ENCODE results near the gene HSBP1L1. TPM values are rescaled to one million over a fixed set of nuclear protein-coding genes. Genes with fewer than 3 reads are reported as not detected.

Gene HSBP1L1
- total and polyA plus RNA-seq, 4 experiments from 2014 or later, result 12.7 to 34.8 (median 24.5) TPM

DNA sequence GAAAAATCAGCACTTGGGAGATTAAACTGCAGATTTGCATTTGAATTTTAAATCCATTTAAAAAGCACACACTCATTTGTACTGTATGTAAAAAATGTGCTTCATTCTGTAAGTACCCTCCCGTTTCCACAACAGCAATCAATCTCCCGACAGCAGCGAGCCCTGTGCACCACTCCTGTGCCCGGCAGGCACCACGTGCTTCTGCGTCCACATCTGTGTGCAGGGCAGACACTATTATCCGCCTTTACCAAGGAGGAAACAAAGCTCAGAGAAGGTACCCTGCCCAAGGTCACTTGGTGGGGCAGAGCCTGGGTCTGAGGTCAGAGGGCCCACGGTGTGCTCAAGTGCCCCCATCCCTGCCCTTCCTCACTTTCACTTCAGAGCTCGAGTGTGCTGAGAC, 7.5 kb downstream of the HSBP1L1 start:
- H3K4me1 Mint-ChIP-seq, result peaks cover 2 to 24% (median 8%) of the 10 kb centered on the region in 4 donors
- peaks cover 0 to 1% (median 0%) of the 10 kb centered on the region in 8 donors for H3K9me3 Mint-ChIP-seq
- no peaks in the 10 kb centered on the region for H3K27me3 Mint-ChIP-seq
- ChIA-PET POLR2A (ENCODE audit: partially characterized antibody) (no interaction called here), CTCF (ENCODE audit: partially characterized antibody) (no interaction called here)
- no peak overlapping the region for H3K27ac ChIP-seq (ENCODE audit: low read depth, low read length)
- H3K4me1 ChIP-seq (ENCODE audit: insufficient read depth, low read length), result no peaks in the 10 kb centered on the region
- H3K4me3 Mint-ChIP-seq, result no peak overlapping the region
- H3K36me3 ChIP-seq (ENCODE audit: insufficient read depth, low read length), result peaks cover 53% of the 10 kb centered on the region
- H3K27ac Mint-ChIP-seq, result peak overlapping the region in 1 of 7 donors; percentile 11
- no peak overlapping the region for H3K4me3 ChIP-seq (ENCODE audit: low read length in 2 of 2)
- peaks cover 42 to 66% of the 10 kb centered on the region in 2 donors for H3K36me3 Mint-ChIP-seq
- H3K27me3 ChIP-seq (ENCODE audit: insufficient read depth, low read length), result no peaks in the 10 kb centered on the region
- no peak for DNase-seq
- no peaks in the 10 kb centered on the region for H3K9me3 ChIP-seq (ENCODE audit: control insufficient read depth in 1 of 2, low read length in 2 of 2)
- intact Hi-C loops (cut with micrococcal nuclease), result no loop called here

- Histone ChIP-seq H3K27me3 (ENCODE audit: insufficient read depth, low read length) (no peaks in the 10 kb centered on the region), H3K4me3 (ENCODE audit: low read length in 2 of 2) (no peak overlapping the region), H3K4me1 (ENCODE audit: insufficient read depth, low read length) (no peaks in the 10 kb centered on the region), H3K27ac (ENCODE audit: low read depth, low read length) (no peak overlapping the region), H3K9me3 (ENCODE audit: control insufficient read depth in 1 of 2, low read length in 2 of 2) (no peaks in the 10 kb centered on the region), H3K36me3 (ENCODE audit: insufficient read depth, low read length) (peaks cover 53% of the 10 kb centered on the region)
- intact Hi-C loops (cut with micrococcal nuclease), result no loop called here
- CTCF ChIA-PET (ENCODE audit: partially characterized antibody), result no interaction called here
- Mint-ChIP-seq H3K36me3 (peaks cover 44 to 73% of the 10 kb centered on the region in 2 donors), H3K9me3 (peaks cover 0 to 1% (median 0%) of the 10 kb centered on the region in 8 donors), H3K4me3 (no peak overlapping the region), H3K27me3 (no peaks in the 10 kb centered on the region), H3K27ac (no peak overlapping the region), H3K4me1 (peaks cover under 1 to 17% (median 9%) of the 10 kb centered on the region in 4 donors)
- POLR2A ChIA-PET (ENCODE audit: partially characterized antibody), result no interaction called here
- no peak for DNase-seq
Observed at GRCh38 chr18:79972720-79973119, 8.3 kb downstream of the HSBP1L1 start.

GRCh38 chr18:79973517-79973916, 9.1 kb downstream of the HSBP1L1 start:
- H3K9me3 ChIP-seq (ENCODE audit: control insufficient read depth in 1 of 2, low read length in 2 of 2), result no peaks in the 10 kb centered on the region
- H3K9me3 Mint-ChIP-seq, result peaks cover 0 to 1% (median 0%) of the 10 kb centered on the region in 8 donors
- intact Hi-C loops (cut with micrococcal nuclease), result no loop called here
- H3K4me3 Mint-ChIP-seq, result no peak overlapping the region
- POLR2A ChIA-PET (ENCODE audit: partially characterized antibody), result interaction anchor here (0.6 kb wide), 2 partner anchors 10 to 101 kb away, joined by 3 read pairs; no protein-coding TSS in a partner anchor
- no peak overlapping the region for H3K27ac ChIP-seq (ENCODE audit: low read depth, low read length)
- DNase-seq, result no peak
- CTCF ChIA-PET (ENCODE audit: partially characterized antibody), result no interaction called here
- peaks cover 5 to 20% (median 14%) of the 10 kb centered on the region in 4 donors for H3K4me1 Mint-ChIP-seq
- peaks cover 49 to 78% of the 10 kb centered on the region in 2 donors for H3K36me3 Mint-ChIP-seq
- no peak overlapping the region for H3K27ac Mint-ChIP-seq
- no peaks in the 10 kb centered on the region for H3K27me3 ChIP-seq (ENCODE audit: insufficient read depth, low read length)
- no peak overlapping the region for H3K4me3 ChIP-seq (ENCODE audit: low read length in 2 of 2)
- H3K27me3 Mint-ChIP-seq, result no peaks in the 10 kb centered on the region
- H3K36me3 ChIP-seq (ENCODE audit: insufficient read depth, low read length), result peaks cover 53% of the 10 kb centered on the region
- no peaks in the 10 kb centered on the region for H3K4me1 ChIP-seq (ENCODE audit: insufficient read depth, low read length)

DNA sequence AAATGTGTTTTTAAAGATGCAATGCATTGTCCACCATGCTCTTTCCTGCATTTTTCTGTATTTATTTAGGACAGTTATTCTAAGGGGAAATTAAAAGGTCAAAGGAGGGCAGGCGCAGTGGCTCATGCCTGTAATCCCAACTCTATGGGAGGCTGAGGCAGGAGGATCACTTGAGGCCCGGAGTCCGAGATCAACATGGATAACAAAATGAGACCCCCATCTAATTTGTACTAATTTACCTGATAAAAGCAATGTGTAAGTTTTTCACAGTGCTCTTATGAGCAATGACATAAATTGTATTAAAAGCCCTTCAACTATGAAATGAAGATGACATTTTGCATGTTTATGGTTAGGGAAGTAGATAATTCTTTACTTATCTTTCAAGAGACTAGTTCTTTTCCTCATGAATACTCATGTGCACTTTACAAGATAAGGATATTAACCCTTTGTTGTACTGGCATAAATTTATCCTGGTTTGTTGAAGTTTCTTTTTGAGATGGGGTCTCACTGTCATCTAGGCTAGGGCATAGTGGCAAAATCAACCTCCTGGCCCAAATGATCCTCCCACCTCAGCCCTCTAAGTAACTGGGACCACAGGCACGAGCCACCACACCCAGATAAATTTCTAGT, 9.7 kb downstream of the HSBP1L1 start:
- Histone ChIP-seq H3K36me3 (ENCODE audit: insufficient read depth, low read length) (peaks cover 53% of the 10 kb centered on the region), H3K4me1 (ENCODE audit: insufficient read depth, low read length) (no peaks in the 10 kb centered on the region), H3K4me3 (ENCODE audit: low read length in 2 of 2) (no peak overlapping the region), H3K27ac (ENCODE audit: low read depth, low read length) (no peak overlapping the region), H3K9me3 (ENCODE audit: control insufficient read depth in 1 of 2, low read length in 2 of 2) (no peaks in the 10 kb centered on the region), H3K27me3 (ENCODE audit: insufficient read depth, low read length) (no peaks in the 10 kb centered on the region)
- POLR2A ChIA-PET (ENCODE audit: partially characterized antibody), result interaction anchor here (0.6 kb wide), 2 partner anchors 11 to 102 kb away, joined by 3 read pairs; no protein-coding TSS in a partner anchor
- CTCF ChIA-PET (ENCODE audit: partially characterized antibody), result no interaction called here
- peaks cover 0 to 1% (median 0%) of the 10 kb centered on the region in 8 donors for H3K9me3 Mint-ChIP-seq
- peak overlapping the region in 1 of 7 donors; percentile 47 for H3K27ac Mint-ChIP-seq
- DNase-seq, result no peak
- intact Hi-C loops (cut with micrococcal nuclease), result no loop called here
- peaks cover 50 to 78% of the 10 kb centered on the region in 2 donors for H3K36me3 Mint-ChIP-seq
- H3K4me1 Mint-ChIP-seq, result peaks cover 6 to 21% (median 15%) of the 10 kb centered on the region in 4 donors
- H3K4me3 Mint-ChIP-seq, result no peak overlapping the region
- H3K27me3 Mint-ChIP-seq, result no peaks in the 10 kb centered on the region

- H3K4me1 Mint-ChIP-seq, result peaks cover 13 to 27% (median 20%) of the 10 kb centered on the region in 4 donors
- H3K4me1 ChIP-seq (ENCODE audit: insufficient read depth, low read length), result peaks cover 4% of the 10 kb centered on the region
- CTCF ChIA-PET (ENCODE audit: partially characterized antibody), result no interaction called here
- no peaks in the 10 kb centered on the region for H3K27me3 Mint-ChIP-seq
- H3K4me3 Mint-ChIP-seq, result no peak overlapping the region
- no peaks in the 10 kb centered on the region for H3K9me3 ChIP-seq (ENCODE audit: control insufficient read depth in 1 of 2, low read length in 2 of 2)
- H3K27ac ChIP-seq (ENCODE audit: low read depth, low read length), result no peak overlapping the region
- peaks cover 56 to 77% of the 10 kb centered on the region in 2 donors for H3K36me3 Mint-ChIP-seq
- POLR2A ChIA-PET (ENCODE audit: partially characterized antibody), result no interaction called here
- peaks cover 0 to 1% (median 0%) of the 10 kb centered on the region in 8 donors for H3K9me3 Mint-ChIP-seq
- peaks cover 53% of the 10 kb centered on the region for H3K36me3 ChIP-seq (ENCODE audit: insufficient read depth, low read length)
- no peak overlapping the region for H3K4me3 ChIP-seq (ENCODE audit: low read length in 2 of 2)
- peak overlapping the region in 2 of 7 donors; percentile 56 to 79 for H3K27ac Mint-ChIP-seq
- intact Hi-C loops (cut with micrococcal nuclease), result no loop called here
- no peak for DNase-seq
- H3K27me3 ChIP-seq (ENCODE audit: insufficient read depth, low read length), result no peaks in the 10 kb centered on the region
Observed at GRCh38 chr18:79975043-79975442, 10.6 kb downstream of the HSBP1L1 start.

- POLR2A ChIA-PET (ENCODE audit: partially characterized antibody), result interaction anchor here (1.1 kb wide), 1 partner anchor 11 kb away, joined by 4 read pairs; no protein-coding TSS in a partner anchor
- Mint-ChIP-seq H3K4me1 (peaks cover 18 to 37% (median 24%) of the 10 kb centered on the region in 4 donors), H3K36me3 (peaks cover 52 to 68% of the 10 kb centered on the region in 2 donors), H3K27ac (peak overlapping the region in 4 of 7 donors; percentile 40 to 79 (median 56)), H3K4me3 (no peak overlapping the region), H3K27me3 (no peaks in the 10 kb centered on the region), H3K9me3 (peaks cover 0 to 1% (median 0%) of the 10 kb centered on the region in 8 donors)
- Histone ChIP-seq H3K9me3 (ENCODE audit: control insufficient read depth in 1 of 2, low read length in 2 of 2) (no peaks in the 10 kb centered on the region), H3K4me3 (ENCODE audit: low read length in 2 of 2) (no peak overlapping the region), H3K36me3 (ENCODE audit: insufficient read depth, low read length) (peaks cover 43% of the 10 kb centered on the region), H3K4me1 (ENCODE audit: insufficient read depth, low read length) (peaks cover 13% of the 10 kb centered on the region), H3K27ac (ENCODE audit: low read depth, low read length) (no peak overlapping the region), H3K27me3 (ENCODE audit: insufficient read depth, low read length) (no peaks in the 10 kb centered on the region)
- CTCF ChIA-PET (ENCODE audit: partially characterized antibody), result interaction anchor here (1.0 kb wide), 1 partner anchor 8 kb away, joined by 3 read pairs; no protein-coding TSS in a partner anchor
- no peak for DNase-seq
- intact Hi-C loops (cut with micrococcal nuclease), result no loop called here
Observed at GRCh38 chr18:79975985-79976680, 11.7 kb downstream of the HSBP1L1 start.

DNA sequence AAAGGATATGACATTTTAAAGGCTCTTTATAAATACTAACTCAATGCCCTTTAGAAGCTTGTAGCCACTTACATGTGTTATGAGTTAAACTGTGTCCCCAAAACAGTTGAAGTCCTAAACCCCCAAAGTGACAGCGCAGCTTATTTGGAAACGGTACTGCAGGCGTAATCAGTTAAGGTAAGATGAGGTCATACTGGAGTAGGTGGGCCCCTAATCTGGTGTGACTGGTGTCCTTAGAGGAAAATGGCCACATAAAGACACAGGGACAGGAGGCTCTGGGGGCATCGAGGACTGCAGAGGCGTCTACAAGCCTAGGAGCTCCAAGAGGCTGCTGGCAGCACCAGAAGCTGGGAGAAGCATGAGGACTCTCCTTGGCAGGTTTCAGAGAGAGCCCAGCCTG, 15.4 kb downstream of the HSBP1L1 start:
- H3K4me3 ChIP-seq (ENCODE audit: low read length in 2 of 2), result no peak overlapping the region
- H3K27me3 ChIP-seq (ENCODE audit: insufficient read depth, low read length), result no peaks in the 10 kb centered on the region
- H3K9me3 Mint-ChIP-seq, result peaks cover 0 to under 1% (median 0%) of the 10 kb centered on the region in 8 donors
- H3K4me1 ChIP-seq (ENCODE audit: insufficient read depth, low read length), result peaks cover 41% of the 10 kb centered on the region
- H3K9me3 ChIP-seq (ENCODE audit: control insufficient read depth in 1 of 2, low read length in 2 of 2), result no peaks in the 10 kb centered on the region
- no peak overlapping the region for H3K27ac ChIP-seq (ENCODE audit: low read depth, low read length)
- H3K27ac Mint-ChIP-seq, result peak overlapping the region in 2 of 7 donors; percentile 18 to 66
- CTCF ChIA-PET (ENCODE audit: partially characterized antibody), result no interaction called here
- H3K27me3 Mint-ChIP-seq, result no peaks in the 10 kb centered on the region
- POLR2A ChIA-PET (ENCODE audit: partially characterized antibody), result no interaction called here
- DNase-seq, result no peak
- intact Hi-C loops (cut with micrococcal nuclease), result no loop called here
- H3K36me3 Mint-ChIP-seq, result peaks cover 35 to 51% of the 10 kb centered on the region in 2 donors
- peaks cover 19% of the 10 kb centered on the region for H3K36me3 ChIP-seq (ENCODE audit: insufficient read depth, low read length)
- peaks cover 40 to 71% (median 54%) of the 10 kb centered on the region in 4 donors for H3K4me1 Mint-ChIP-seq
- no peak overlapping the region for H3K4me3 Mint-ChIP-seq
